HEK293 (cell line): ENCODE measurements around the gene CHST8.

Source experiments
- ATF2 ChIP-seq: fragments of 450-650 bp; formaldehyde crosslinking; IDR thresholded peaks from 2 replicates; pipeline ENCODE4 v1.5.1; 2016; ENCODE audit warnings: missing biosample characterization, missing genetic modification characterization, low read depth
- CTCF ChIP-seq: fragments of 450-650 bp; formaldehyde crosslinking; IDR thresholded peaks from 2 replicates; pipeline ENCODE4 v1.5.1; 2016; ENCODE audit warnings: missing biosample characterization, missing genetic modification characterization
- PBX3 ChIP-seq: sonication (generic); formaldehyde crosslinking; IDR thresholded peaks from 2 replicates; pipeline ENCODE4 v1.8.1; 2022; ENCODE audit warnings: mild to moderate bottlenecking, moderate library complexity, missing genetic modification reagents
- TF ChIP-seq, protein P1 (sequence below): fragments of 450-650 bp; formaldehyde crosslinking; IDR thresholded peaks from 2 replicates; pipeline ENCODE4 v1.5.1; 2016; ENCODE audit warnings: missing biosample characterization, missing genetic modification characterization

GRCh38 chr19:33699754-33700407 is 78.1 kb downstream of the CHST8 start:
- TF ChIP-seq, protein P1, sequence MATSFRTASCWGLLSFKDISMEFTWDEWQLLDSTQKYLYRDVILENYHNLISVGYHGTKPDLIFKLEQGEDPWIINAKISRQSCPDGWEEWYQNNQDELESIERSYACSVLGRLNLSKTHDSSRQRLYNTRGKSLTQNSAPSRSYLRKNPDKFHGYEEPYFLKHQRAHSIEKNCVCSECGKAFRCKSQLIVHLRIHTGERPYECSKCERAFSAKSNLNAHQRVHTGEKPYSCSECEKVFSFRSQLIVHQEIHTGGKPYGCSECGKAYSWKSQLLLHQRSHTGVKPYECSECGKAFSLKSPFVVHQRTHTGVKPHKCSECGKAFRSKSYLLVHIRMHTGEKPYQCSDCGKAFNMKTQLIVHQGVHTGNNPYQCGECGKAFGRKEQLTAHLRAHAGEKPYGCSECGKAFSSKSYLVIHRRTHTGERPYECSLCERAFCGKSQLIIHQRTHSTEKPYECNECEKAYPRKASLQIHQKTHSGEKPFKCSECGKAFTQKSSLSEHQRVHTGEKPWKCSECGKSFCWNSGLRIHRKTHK (tag by site-specific recombination), result no peak
- TF ChIP-seq CTCF (no peak), ATF2 (no peak), PBX3 (CRISPR knock-in tag) (no peak)
